C4-2B (cell line): ENCODE data around the gene SCN2A.

ENCODE experiments used
- ZFX ChIP-seq: fragments of 450-650 bp; IDR thresholded peaks from 2 replicates; pipeline ENCODE4 v1.6.1; 2017
- TF ChIP-seq, protein P1 (sequence below): fragments of 450-650 bp; conservative IDR thresholded peaks from 2 replicates; pipeline ENCODE4 v1.5.1; 2017; ENCODE audit warnings: mild to moderate bottlenecking

DNA sequence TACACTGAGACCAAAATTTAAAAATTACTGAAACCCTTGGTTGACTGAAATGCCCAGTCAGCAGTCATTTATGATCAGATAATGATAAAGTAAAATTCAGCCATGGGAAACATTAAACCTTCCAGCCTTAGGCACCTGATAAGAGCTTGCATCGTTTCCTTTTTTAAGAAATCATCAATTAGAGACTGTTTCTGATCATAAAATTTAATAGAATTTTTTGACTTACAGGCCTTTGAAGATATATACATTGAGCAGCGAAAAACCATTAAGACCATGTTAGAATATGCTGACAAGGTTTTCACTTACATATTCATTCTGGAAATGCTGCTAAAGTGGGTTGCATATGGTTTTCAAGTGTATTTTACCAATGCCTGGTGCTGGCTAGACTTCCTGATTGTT lies 130.7 kb downstream of the SCN2A start:
- TF ChIP-seq, protein P1, sequence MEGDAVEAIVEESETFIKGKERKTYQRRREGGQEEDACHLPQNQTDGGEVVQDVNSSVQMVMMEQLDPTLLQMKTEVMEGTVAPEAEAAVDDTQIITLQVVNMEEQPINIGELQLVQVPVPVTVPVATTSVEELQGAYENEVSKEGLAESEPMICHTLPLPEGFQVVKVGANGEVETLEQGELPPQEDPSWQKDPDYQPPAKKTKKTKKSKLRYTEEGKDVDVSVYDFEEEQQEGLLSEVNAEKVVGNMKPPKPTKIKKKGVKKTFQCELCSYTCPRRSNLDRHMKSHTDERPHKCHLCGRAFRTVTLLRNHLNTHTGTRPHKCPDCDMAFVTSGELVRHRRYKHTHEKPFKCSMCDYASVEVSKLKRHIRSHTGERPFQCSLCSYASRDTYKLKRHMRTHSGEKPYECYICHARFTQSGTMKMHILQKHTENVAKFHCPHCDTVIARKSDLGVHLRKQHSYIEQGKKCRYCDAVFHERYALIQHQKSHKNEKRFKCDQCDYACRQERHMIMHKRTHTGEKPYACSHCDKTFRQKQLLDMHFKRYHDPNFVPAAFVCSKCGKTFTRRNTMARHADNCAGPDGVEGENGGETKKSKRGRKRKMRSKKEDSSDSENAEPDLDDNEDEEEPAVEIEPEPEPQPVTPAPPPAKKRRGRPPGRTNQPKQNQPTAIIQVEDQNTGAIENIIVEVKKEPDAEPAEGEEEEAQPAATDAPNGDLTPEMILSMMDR: no peak
- TF ChIP-seq ZFX: no peak
